ENCODE data around the gene PPTC7.

Gene PPTC7

GRCh38 chr12:110546339-110546738 is 36.8 kb downstream of the PPTC7 start:
- Histone ChIP-seq H3K27ac (ENCODE audit: extremely low read depth, low read depth, low read length) (no peak overlapping the region), H3K36me3 (ENCODE audit: control insufficient read depth in 2 of 2, insufficient read depth in 1 of 2, low read length in 2 of 2) (peaks cover 5 to 21% of the 10 kb centered on the region in 2 experiments; a peak in 2 of 3 replicates), H3K4me3 (ENCODE audit: low read depth, low read length) (no peak overlapping the region), H3K9me3 (ENCODE audit: control insufficient read depth, insufficient read depth, low read depth, low read length) (no peaks in the 10 kb centered on the region), H3K4me1 (ENCODE audit: control insufficient read depth, insufficient read depth, low read length) (peaks cover 29% of the 10 kb centered on the region)
- ChIA-PET POLR2A (no interaction called here), CTCF (no interaction called here)
- peak; percentile 84 for TF ChIP-seq ZBTB21 (tag by site-specific recombination; IDR thresholded peaks at IDR 0.05)
- TF ChIP-seq ZNF391 (tag by site-specific recombination; IDR thresholded peaks at IDR 0.05; ENCODE audit: borderline replicate concordance, low read depth), result 0 out of 2 replicates have a peak, but pooled peaks have one; percentile 34
- TF ChIP-seq PRDM10 (tag by site-specific recombination; IDR thresholded peaks at IDR 0.05), result 0 out of 2 replicates have a peak, but pooled peaks have one; percentile 30
- peak; percentile 76; the same call in 1 of the 2 replicates for TF ChIP-seq ZNF660 (tag by site-specific recombination; IDR thresholded peaks at IDR 0.05)
- TF ChIP-seq KLF8 (tag by site-specific recombination; IDR thresholded peaks at IDR 0.05), result 0 out of 2 replicates have a peak, but pooled peaks have one; percentile 28
- TF ChIP-seq ZBTB7A (tag by site-specific recombination; IDR thresholded peaks at IDR 0.05; ENCODE audit: low read depth), result no peak
- peak; percentile 95 for TF ChIP-seq PRDM6 (tag by site-specific recombination; IDR thresholded peaks at IDR 0.05)
- TF ChIP-seq ZNF132 (tag by site-specific recombination; IDR thresholded peaks at IDR 0.05; ENCODE audit: borderline replicate concordance), result no peak
- no peak for TF ChIP-seq SALL2 (tag by site-specific recombination; IDR thresholded peaks at IDR 0.05; ENCODE audit: borderline replicate concordance)
- TF ChIP-seq ZEB2 (tag by site-specific recombination; IDR thresholded peaks at IDR 0.05), result peak; percentile 69
- TF ChIP-seq ZNF76 (tag by site-specific recombination; IDR thresholded peaks at IDR 0.05; ENCODE audit: borderline replicate concordance, low read depth), result no peak
- TF ChIP-seq ZNF2 (tag by site-specific recombination; IDR thresholded peaks at IDR 0.05), result peak; percentile 37; the same call in 1 of the 2 replicates
- no peak for TF ChIP-seq ZNF837 (tag by site-specific recombination; IDR thresholded peaks at IDR 0.05)
- peak; percentile 72 for TF ChIP-seq HIC1 (tag by site-specific recombination; IDR thresholded peaks at IDR 0.05)
- TF ChIP-seq ZNF629 (tag by site-specific recombination; IDR thresholded peaks at IDR 0.05), result peak; percentile 91
- no peak for TF ChIP-seq ZNF549 (tag by site-specific recombination; IDR thresholded peaks at IDR 0.05)
- TF ChIP-seq ZNF521 (tag by site-specific recombination; IDR thresholded peaks at IDR 0.05), result no peak
- TF ChIP-seq ZNF394 (tag by site-specific recombination; IDR thresholded peaks at IDR 0.05; ENCODE audit: borderline replicate concordance), result 0 out of 2 replicates have a peak, but pooled peaks have one; percentile 19
- TF ChIP-seq ZNF596 (tag by site-specific recombination; IDR thresholded peaks at IDR 0.05), result no peak
- no peak for TF ChIP-seq ZNF677 (tag by site-specific recombination; IDR thresholded peaks at IDR 0.05)
- peak; percentile 93 for TF ChIP-seq SCRT1 (tag by site-specific recombination; IDR thresholded peaks at IDR 0.05; ENCODE audit: borderline replicate concordance)
- no peak for TF ChIP-seq ZNF704 (tag by site-specific recombination; IDR thresholded peaks at IDR 0.05)
- TF ChIP-seq ZNF26 (tag by site-specific recombination; IDR thresholded peaks at IDR 0.05), result no peak
- TF ChIP-seq INSM2 (tag by site-specific recombination; IDR thresholded peaks at IDR 0.05), result peak; percentile 51; the same call in 1 of the 2 replicates
- TF ChIP-seq SCRT2 (tag by site-specific recombination; IDR thresholded peaks at IDR 0.05), result peak; percentile 99
- peak; percentile 32; the same call in 1 of the 2 replicates for TF ChIP-seq ZNF335 (tag by site-specific recombination; conservative IDR thresholded peaks at IDR 0.05)
